Kidney (tissue), 14 donors: ENCODE data around the gene CAMTA1. TPM values are rescaled to one million over a fixed set of nuclear protein-coding genes. Genes with fewer than 3 reads are reported as not detected.

Experiments used
- DNase-seq, 5 donors: peaks; one replicate each; pipeline ENCODE4 v3.0.0-alpha.2; 2013 to 2020
- FAIRE-seq: peaks from 2 replicates; lab custom pipeline; 2012; peaks lifted over from hg19 to GRCh38; lab: Jason Lieb, UNC
- H3K27ac ChIP-seq, 2 donors: one replicate each; pipeline ENCODE4 v1.7.0; 2013; ENCODE audit warnings: low read depth in 2 of 2, low read length in 2 of 2, inconsistent platforms in 1 of 2
- H3K27me3 ChIP-seq: one replicate; pipeline ENCODE4 v1.7.1; 2013; ENCODE audit warnings: low read length, inconsistent platforms; ENCODE audit not compliant: control insufficient read depth, insufficient read depth
- H3K36me3 ChIP-seq, 3 donors: one replicate each; pipeline versions ENCODE4 v1.7.0 to v1.7.1; 2013; ENCODE audit warnings: low read length in 3 of 3, control low read depth in 1 of 3, inconsistent platforms in 1 of 3; ENCODE audit not compliant: insufficient read depth in 3 of 3, control insufficient read depth in 2 of 3
- H3K4me1 ChIP-seq, 3 donors: one replicate each; pipeline versions ENCODE4 v1.7.0 to v1.7.1; 2013; ENCODE audit warnings: low read length in 3 of 3, inconsistent platforms in 1 of 3, low read depth in 1 of 3; ENCODE audit not compliant: control insufficient read depth in 2 of 3, insufficient read depth in 2 of 3
- H3K4me3 ChIP-seq, 3 donors: one replicate each; pipeline versions ENCODE4 v1.7.0 to v1.8.1; 2013; ENCODE audit warnings: low read length in 3 of 3, control low read depth in 1 of 3, inconsistent platforms in 1 of 3
- H3K9ac ChIP-seq, 3 donors: one replicate each; pipeline versions ENCODE4 v1.7.0 to v1.7.1; 2013; ENCODE audit warnings: low read length in 3 of 3, control low read depth in 1 of 3, inconsistent platforms in 1 of 3
- H3K9me3 ChIP-seq, 3 donors: one replicate each; pipeline versions ENCODE4 v1.7.0 to v1.7.1; 2013; ENCODE audit warnings: low read length in 3 of 3, control low read depth in 1 of 3, inconsistent platforms in 1 of 3; ENCODE audit not compliant: control insufficient read depth in 2 of 3, insufficient read depth in 1 of 3
- intact Hi-C: fragments of 100-400 bp; cut with DNase I; formaldehyde crosslinking; loops from one replicate; pipeline ENCODE4 v1.11.1; 2022
- polyA plus RNA-seq: library from polyadenylated mRNA; stranded (reverse); fragments of 350-450 nt; fragmentation: Illumina TruSeq; extraction: RNeasy Lipid Tissue Mini Kit (QIAGEN cat#74804); gene quantifications from one replicate; pipeline ENCODE4 v1.2.3, GENCODE V29; 2014; ENCODE audit warnings: low read depth, low replicate concordance; ENCODE audit not compliant: insufficient read depth
- total RNA-seq: library from RNA; stranded (reverse); fragmentation: NEBNext Ultra II Directional; extraction: Animal tissue kit (Norgen Biotek cat#: 25700); gene quantifications from one replicate; pipeline ENCODE4 v1.2.1, GENCODE V29; 2021
- TF ChIP-seq, protein P1 (sequence below): IDR thresholded peaks from 3 replicates; pipeline ENCODE4 v1.5.1; 2012; ENCODE audit warnings: mild to moderate bottlenecking, moderate library complexity, borderline replicate concordance; ENCODE audit not compliant: insufficient read depth; ENCODE audit errors: extremely low read depth
- donor health status: control.
- donor health status: control.
- donor health status: control.
- donor health status: control.
- donor health status: control.
- donor health status: DM: yes; HTN: yes; CAD: no.
- donor health status: Normal renal cell carcinoma (clear cell type).

The CAMTA1 gene
- total and polyA plus RNA-seq, 2 donors from 2014 or later = 79.0 to 170 TPM

DNA sequence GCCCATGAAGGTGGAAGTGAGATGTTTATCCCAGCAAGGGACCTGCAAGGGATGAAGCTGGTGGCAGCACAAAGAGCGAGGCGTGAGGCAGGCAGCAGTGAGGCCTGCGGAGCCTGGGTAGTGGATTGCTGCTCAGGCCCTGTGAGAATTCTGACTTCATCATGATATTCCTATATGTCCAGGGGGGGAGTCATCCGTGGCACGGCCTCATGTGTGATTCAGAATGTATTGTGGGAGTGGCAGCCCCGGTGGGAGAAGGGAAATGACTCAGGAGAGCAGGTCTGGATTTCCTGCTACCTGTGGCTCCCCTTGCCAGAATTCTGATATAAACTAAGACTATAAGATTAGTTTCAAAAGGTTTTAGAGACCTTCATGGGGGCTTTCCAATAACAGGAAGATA is 240.9 kb downstream of the CAMTA1 start:
- H3K27me3 ChIP-seq = no peaks in the 10 kb centered on the region
- H3K4me3 ChIP-seq = no peak overlapping the region
- DNase-seq (no peak), FAIRE-seq (no peak)
- intact Hi-C loops = no loop called here
- TF ChIP-seq, protein P1, sequence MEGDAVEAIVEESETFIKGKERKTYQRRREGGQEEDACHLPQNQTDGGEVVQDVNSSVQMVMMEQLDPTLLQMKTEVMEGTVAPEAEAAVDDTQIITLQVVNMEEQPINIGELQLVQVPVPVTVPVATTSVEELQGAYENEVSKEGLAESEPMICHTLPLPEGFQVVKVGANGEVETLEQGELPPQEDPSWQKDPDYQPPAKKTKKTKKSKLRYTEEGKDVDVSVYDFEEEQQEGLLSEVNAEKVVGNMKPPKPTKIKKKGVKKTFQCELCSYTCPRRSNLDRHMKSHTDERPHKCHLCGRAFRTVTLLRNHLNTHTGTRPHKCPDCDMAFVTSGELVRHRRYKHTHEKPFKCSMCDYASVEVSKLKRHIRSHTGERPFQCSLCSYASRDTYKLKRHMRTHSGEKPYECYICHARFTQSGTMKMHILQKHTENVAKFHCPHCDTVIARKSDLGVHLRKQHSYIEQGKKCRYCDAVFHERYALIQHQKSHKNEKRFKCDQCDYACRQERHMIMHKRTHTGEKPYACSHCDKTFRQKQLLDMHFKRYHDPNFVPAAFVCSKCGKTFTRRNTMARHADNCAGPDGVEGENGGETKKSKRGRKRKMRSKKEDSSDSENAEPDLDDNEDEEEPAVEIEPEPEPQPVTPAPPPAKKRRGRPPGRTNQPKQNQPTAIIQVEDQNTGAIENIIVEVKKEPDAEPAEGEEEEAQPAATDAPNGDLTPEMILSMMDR = no peak
- no peak overlapping the region for H3K9ac ChIP-seq
- H3K4me1 ChIP-seq = no peaks in the 10 kb centered on the region
- H3K36me3 ChIP-seq = no peaks in the 10 kb centered on the region
- no peak overlapping the region for H3K27ac ChIP-seq
- H3K9me3 ChIP-seq = no peaks in the 10 kb centered on the region

DNA sequence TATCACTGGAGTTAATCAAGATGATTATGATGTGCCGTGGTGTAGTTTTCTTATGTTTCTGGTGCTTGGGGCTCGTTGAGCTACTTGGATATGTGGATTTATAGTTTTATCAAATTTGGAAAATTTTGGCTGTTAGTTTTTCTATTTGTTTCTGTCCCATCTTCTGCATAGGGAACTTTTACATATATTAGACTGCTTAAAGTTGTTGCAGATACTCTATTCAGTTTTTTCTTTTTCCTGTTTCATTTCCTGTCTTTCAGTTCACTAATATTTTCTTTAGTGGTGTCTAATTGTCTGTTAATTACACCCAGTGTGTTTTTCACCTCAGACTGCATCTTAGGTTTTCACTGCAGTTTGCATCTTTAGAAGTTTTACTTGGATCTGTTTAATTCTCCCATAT is 247.7 kb downstream of the CAMTA1 start:
- H3K27ac ChIP-seq = no peak overlapping the region

GRCh38 chr1:7036386-7036785 is 251.1 kb downstream of the CAMTA1 start:
- TF ChIP-seq, protein P1 = no peak
- no peak overlapping the region for H3K27ac ChIP-seq
- FAIRE-seq = no peak
- H3K4me3 ChIP-seq = no peak overlapping the region
- intact Hi-C loops = no loop called here
- H3K9ac ChIP-seq = no peak overlapping the region
- H3K36me3 ChIP-seq = no peaks in the 10 kb centered on the region
- peaks cover 0 to 3% (median 2%) of the 10 kb centered on the region in 3 donors for H3K9me3 ChIP-seq
- H3K27me3 ChIP-seq = no peaks in the 10 kb centered on the region
- no peak for DNase-seq
- no peaks in the 10 kb centered on the region for H3K4me1 ChIP-seq

More for the DNA sequence above, 247.7 kb downstream of the CAMTA1 start:
- H3K9ac ChIP-seq = no peak overlapping the region
- TF ChIP-seq, protein P1 = no peak
- FAIRE-seq = no peak
- H3K4me3 ChIP-seq = no peak overlapping the region
- no peaks in the 10 kb centered on the region for H3K36me3 ChIP-seq
- intact Hi-C loops = no loop called here
- H3K9me3 ChIP-seq = peaks cover 0 to 3% (median 2%) of the 10 kb centered on the region in 3 donors
- H3K4me1 ChIP-seq = no peaks in the 10 kb centered on the region
- H3K27me3 ChIP-seq = no peaks in the 10 kb centered on the region
- no peak for DNase-seq
